Mesendoderm (in vitro differentiated cells): ENCODE results near the gene DLG5.

Experiments
- DNase-seq: peaks from one replicate; pipeline ENCODE4 v3.0.0; 2013
- H2AK5ac ChIP-seq: 2 replicates; pipeline ENCODE4 v1.6.1; 2013; ENCODE audit warnings: low read length, inconsistent platforms
- H2BK120ac ChIP-seq: 2 replicates; pipeline ENCODE4 v1.6.1; 2013; ENCODE audit warnings: low read depth, mild to moderate bottlenecking, low read length, moderate library complexity, mixed read lengths
- H2BK15ac ChIP-seq: replicated peaks from 2 replicates; pipeline ENCODE4 v1.6.1; 2013; ENCODE audit warnings: low read depth, mild to moderate bottlenecking, moderate library complexity
- H2BK5ac ChIP-seq: 2 replicates; pipeline ENCODE4 v1.6.1; 2013; ENCODE audit warnings: low read length, inconsistent platforms
- H3K18ac ChIP-seq: 2 replicates; pipeline ENCODE4 v1.6.1; 2013; ENCODE audit warnings: mild to moderate bottlenecking, low read length, mixed read lengths
- H3K23ac ChIP-seq: one replicate; pipeline ENCODE4 v1.6.1; 2013; ENCODE audit warnings: low read length
- H3K27ac ChIP-seq: 2 replicates; pipeline ENCODE4 v1.5.1; 2013; ENCODE audit warnings: low read depth, mild to moderate bottlenecking, inconsistent platforms, low read length, moderate library complexity
- H3K27me3 ChIP-seq: 2 replicates; pipeline ENCODE4 v1.6.1; 2013; ENCODE audit warnings: low read length, control low read depth, mild to moderate bottlenecking, inconsistent platforms; ENCODE audit not compliant: insufficient read depth, poor library complexity
- H3K36me3 ChIP-seq: 2 replicates; pipeline ENCODE4 v1.6.1; 2013; ENCODE audit warnings: low read length, inconsistent platforms; ENCODE audit not compliant: control insufficient read depth, insufficient read depth
- H3K4ac ChIP-seq: one replicate; pipeline ENCODE4 v1.6.1; 2013; ENCODE audit warnings: low read depth, mild to moderate bottlenecking, low read length, moderate library complexity
- H3K4me1 ChIP-seq: 2 replicates; pipeline ENCODE4 v1.6.1; 2013; ENCODE audit warnings: low read depth, low read length, inconsistent platforms; ENCODE audit not compliant: control insufficient read depth
- H3K4me2 ChIP-seq: 2 replicates; pipeline ENCODE4 v1.6.1; 2013; ENCODE audit warnings: low read length
- H3K4me3 ChIP-seq: 2 replicates; pipeline ENCODE4 v1.5.1; 2013; ENCODE audit warnings: mild to moderate bottlenecking, low read length
- H3K56ac ChIP-seq: one replicate; pipeline ENCODE4 v1.6.1; 2013; ENCODE audit warnings: low read length
- H3K79me1 ChIP-seq: 2 replicates; pipeline ENCODE4 v1.6.1; 2013; ENCODE audit warnings: low read length, inconsistent platforms
- H3K79me2 ChIP-seq: 2 replicates; pipeline ENCODE4 v1.6.1; 2013; ENCODE audit warnings: mild to moderate bottlenecking, low read length; ENCODE audit not compliant: control insufficient read depth, insufficient read depth
- H3K9ac ChIP-seq: 2 replicates; pipeline ENCODE4 v1.6.1; 2013; ENCODE audit warnings: low read length, inconsistent platforms
- H4K5ac ChIP-seq: one replicate; pipeline ENCODE4 v1.6.1; 2013; ENCODE audit warnings: low read length
- H4K8ac ChIP-seq: one replicate; pipeline ENCODE4 v1.6.1; 2013; ENCODE audit warnings: low read depth, mild to moderate bottlenecking, control low read depth, low read length, moderate library complexity
- WGBS: extraction: QIAGEN DNeasy Blood & Tissue Kit; methylation state at CpG from one replicate; pipeline ENCODE4 v1.1.7; 2013; ENCODE audit warnings: low lambda C conversion rate, missing lambda C conversion rate; ENCODE audit not compliant: insufficient coverage; ENCODE audit errors: extremely low coverage; 5-methylcytosine and 5-hydroxymethylcytosine counted together

Gene DLG5

GRCh38 chr10:77959887-77960455 lies 33.4 kb upstream of the DLG5 start:
- Histone ChIP-seq H3K4me2 (no peak overlapping the region), H3K9ac (no peak overlapping the region), H2AK5ac (no peak overlapping the region), H3K4me1 (no peaks in the 10 kb centered on the region), H2BK15ac (no peak overlapping the region), H3K56ac (no peak overlapping the region), H3K79me2 (no peaks in the 10 kb centered on the region), H2BK120ac (no peak overlapping the region), H3K27ac (no peak overlapping the region), H3K23ac (no peak overlapping the region), H3K79me1 (no peaks in the 10 kb centered on the region), H3K27me3 (no peaks in the 10 kb centered on the region), H4K5ac (no peak overlapping the region), H3K4ac (no peak overlapping the region), H2BK5ac (no peak overlapping the region), H3K36me3 (no peaks in the 10 kb centered on the region), H3K18ac (no peak overlapping the region), H3K4me3 (no peak overlapping the region), H4K8ac (no peak overlapping the region)
- no CpG with 5 or more reads among the region's 8 CpGs for whole genome bisulfite sequencing
- DNase-seq = no peak

- H3K23ac ChIP-seq = no peak overlapping the region
- no peak overlapping the region for H2BK5ac ChIP-seq
- no peak overlapping the region for H4K5ac ChIP-seq
- no peaks in the 10 kb centered on the region for H3K36me3 ChIP-seq
- H3K4me2 ChIP-seq = no peak overlapping the region
- H3K9ac ChIP-seq = no peak overlapping the region
- H3K27me3 ChIP-seq = no peaks in the 10 kb centered on the region
- no peak overlapping the region for H4K8ac ChIP-seq
- no peak overlapping the region for H2BK120ac ChIP-seq
- H3K56ac ChIP-seq = no peak overlapping the region
- H3K4me1 ChIP-seq = no peaks in the 10 kb centered on the region
- no peak overlapping the region for H3K18ac ChIP-seq
- H3K79me1 ChIP-seq = no peaks in the 10 kb centered on the region
- DNase-seq = no peak
- no peak overlapping the region for H3K4me3 ChIP-seq
- no peak overlapping the region for H3K4ac ChIP-seq
- H2BK15ac ChIP-seq = no peak overlapping the region
- H2AK5ac ChIP-seq = no peak overlapping the region
- H3K27ac ChIP-seq = no peak overlapping the region
- no CpG with 5 or more reads among the region's 4 CpGs for WGBS
- H3K79me2 ChIP-seq = no peaks in the 10 kb centered on the region
Measured at GRCh38 chr10:77959384-77959783, 32.8 kb upstream of the DLG5 start.

- no peaks in the 10 kb centered on the region for H3K27me3 ChIP-seq
- no peak overlapping the region for H2BK120ac ChIP-seq
- H3K4me3 ChIP-seq = no peak overlapping the region
- H3K36me3 ChIP-seq = no peaks in the 10 kb centered on the region
- H2BK15ac ChIP-seq = no peak overlapping the region
- WGBS = no CpG with 5 or more reads among the region's 1 CpG
- H2AK5ac ChIP-seq = no peak overlapping the region
- no peak overlapping the region for H2BK5ac ChIP-seq
- H4K8ac ChIP-seq = no peak overlapping the region
- H3K18ac ChIP-seq = peak overlapping the region; percentile 64
- no peaks in the 10 kb centered on the region for H3K79me1 ChIP-seq
- no peak overlapping the region for H4K5ac ChIP-seq
- H3K79me2 ChIP-seq = no peaks in the 10 kb centered on the region
- H3K4me2 ChIP-seq = no peak overlapping the region
- no peak overlapping the region for H3K4ac ChIP-seq
- no peak overlapping the region for H3K27ac ChIP-seq
- DNase-seq = no peak
- no peaks in the 10 kb centered on the region for H3K4me1 ChIP-seq
- H3K56ac ChIP-seq = no peak overlapping the region
- H3K9ac ChIP-seq = no peak overlapping the region
- no peak overlapping the region for H3K23ac ChIP-seq
Measured at GRCh38 chr10:77955136-77955535, 28.6 kb upstream of the DLG5 start.

GRCh38 chr10:77949167-77949566 lies 22.6 kb upstream of the DLG5 start:
- Histone ChIP-seq H3K18ac (peak overlapping the region; percentile 13), H3K4me2 (peak overlapping the region; percentile 24), H2BK15ac (no peak overlapping the region), H3K79me1 (no peaks in the 10 kb centered on the region), H4K5ac (peak overlapping the region; percentile 60), H3K79me2 (no peaks in the 10 kb centered on the region), H2AK5ac (no peak overlapping the region), H3K9ac (peak overlapping the region; percentile 62), H3K4me3 (no peak overlapping the region), H2BK5ac (peak overlapping the region; percentile 96), H3K27ac (peak overlapping the region; percentile 93), H3K4me1 (peaks cover 11% of the 10 kb centered on the region), H4K8ac (no peak overlapping the region), H3K23ac (peak overlapping the region; percentile 67), H3K36me3 (no peaks in the 10 kb centered on the region), H3K27me3 (no peaks in the 10 kb centered on the region), H3K56ac (peak overlapping the region; percentile 92), H2BK120ac (no peak overlapping the region), H3K4ac (no peak overlapping the region)
- no CpG with 5 or more reads among the region's 7 CpGs for WGBS
- DNase-seq = peak; percentile 99

- Histone ChIP-seq H2AK5ac (no peak overlapping the region), H3K9ac (no peak overlapping the region), H4K8ac (no peak overlapping the region), H3K4ac (no peak overlapping the region), H3K56ac (no peak overlapping the region), H3K79me2 (no peaks in the 10 kb centered on the region), H3K18ac (peak overlapping the region; percentile 55), H3K79me1 (no peaks in the 10 kb centered on the region), H3K4me3 (no peak overlapping the region), H2BK15ac (no peak overlapping the region), H3K23ac (no peak overlapping the region), H4K5ac (no peak overlapping the region), H2BK5ac (no peak overlapping the region), H3K4me1 (peaks cover 13% of the 10 kb centered on the region), H3K27ac (no peak overlapping the region), H3K27me3 (no peaks in the 10 kb centered on the region), H3K36me3 (no peaks in the 10 kb centered on the region), H3K4me2 (no peak overlapping the region), H2BK120ac (no peak overlapping the region)
- DNase-seq = no peak
- WGBS = no CpG with 5 or more reads among the region's 2 CpGs
Measured at GRCh38 chr10:77946084-77946483, 19.5 kb upstream of the DLG5 start.

- peak overlapping the region; percentile 56 for H3K4ac ChIP-seq
- no CpG with 5 or more reads among the region's 4 CpGs for WGBS
- DNase-seq = no peak
- no peaks in the 10 kb centered on the region for H3K27me3 ChIP-seq
- H3K79me1 ChIP-seq = no peaks in the 10 kb centered on the region
- H4K8ac ChIP-seq = no peak overlapping the region
- peaks cover 13% of the 10 kb centered on the region for H3K4me1 ChIP-seq
- H4K5ac ChIP-seq = peak overlapping the region; percentile 17
- H2BK15ac ChIP-seq = peak overlapping the region; percentile 7
- H3K27ac ChIP-seq = no peak overlapping the region
- H2BK5ac ChIP-seq = no peak overlapping the region
- H3K36me3 ChIP-seq = no peaks in the 10 kb centered on the region
- H2AK5ac ChIP-seq = no peak overlapping the region
- no peak overlapping the region for H3K23ac ChIP-seq
- no peaks in the 10 kb centered on the region for H3K79me2 ChIP-seq
- no peak overlapping the region for H3K4me2 ChIP-seq
- H3K9ac ChIP-seq = no peak overlapping the region
- peak overlapping the region; percentile 37 for H3K56ac ChIP-seq
- H2BK120ac ChIP-seq = peak overlapping the region; percentile 83
- H3K18ac ChIP-seq = peak overlapping the region; percentile 39
- no peak overlapping the region for H3K4me3 ChIP-seq
Measured at GRCh38 chr10:77944519-77944918, 18.0 kb upstream of the DLG5 start.
